Measurements from ENCODE around the gene PAN3.

GRCh38 chr13:28220166-28220565 is 81.8 kb downstream of the PAN3 start:
- TF ChIP-seq CTCF (IDR thresholded peaks at IDR 0.05) (no peak), EP300 (IDR thresholded peaks at IDR 0.05) (no peak)
